HepG2 (cell line): ENCODE results near the gene COASY. TPM values are rescaled to one million over a fixed set of nuclear protein-coding genes. Genes with fewer than 3 reads are reported as not detected.

Source experiments
- AGO1 ChIP-seq: fragments of 200-400 bp; formaldehyde crosslinking; IDR thresholded peaks from 2 replicates; pipeline ENCODE4 v1.6.1; 2017; ENCODE audit warnings: mild to moderate bottlenecking, low read depth, low read length, moderate library complexity; ENCODE audit not compliant: poor library complexity, severe bottlenecking
- DBP ChIP-seq: sonication (generic); formaldehyde crosslinking; IDR thresholded peaks from 2 replicates; pipeline ENCODE4 v1.4.0; 2020; ENCODE audit warnings: missing genetic modification reagents; ENCODE audit errors: not compliant biosample characterization
- DDIT3 ChIP-seq: sonication (generic); formaldehyde crosslinking; IDR thresholded peaks from 2 replicates; pipeline ENCODE4 v1.4.0; 2020; ENCODE audit warnings: mild to moderate bottlenecking, missing genetic modification reagents
- FOXK2 ChIP-seq: fragments of 450-650 bp; IDR thresholded peaks from 2 replicates; pipeline ENCODE4 v1.6.1; 2016
- HMGA1 ChIP-seq: sonication (generic); formaldehyde crosslinking; conservative IDR thresholded peaks from 2 replicates; pipeline ENCODE4 v1.4.0; 2020; ENCODE audit warnings: missing genetic modification reagents
- MEIS2 ChIP-seq: sonication (generic); formaldehyde crosslinking; IDR thresholded peaks from 2 replicates; pipeline ENCODE4 v1.9.0; 2021; ENCODE audit warnings: mild to moderate bottlenecking, missing genetic modification reagents
- MLX ChIP-seq: IDR thresholded peaks from 2 replicates; pipeline ENCODE4 v1.6.1; 2016
- MYNN ChIP-seq: sonication (generic); formaldehyde crosslinking; IDR thresholded peaks from 2 replicates; pipeline ENCODE4 v1.4.0; 2020; ENCODE audit warnings: mild to moderate bottlenecking, low read depth, missing genetic modification reagents
- PAXIP1 ChIP-seq: sonication (generic); formaldehyde crosslinking; conservative IDR thresholded peaks from 2 replicates; pipeline ENCODE4 v1.4.0; 2020; ENCODE audit warnings: mild to moderate bottlenecking, missing genetic modification reagents, moderate library complexity
- POLR2AphosphoS5 ChIP-seq: IDR thresholded peaks from 2 replicates; pipeline ENCODE4 v1.6.1; 2012; ENCODE audit warnings: low read depth, low read length
- PTBP1 ChIP-seq: fragments of 200-400 bp; formaldehyde crosslinking; IDR thresholded peaks from 2 replicates; pipeline ENCODE4 v1.6.1; 2018; ENCODE audit warnings: low read length, low read depth; ENCODE audit not compliant: poor library complexity, severe bottlenecking
- RCOR2 ChIP-seq: IDR thresholded peaks from 2 replicates; pipeline ENCODE4 v1.6.1; 2016; ENCODE audit warnings: missing biosample characterization, missing genetic modification reagents
- SAFB2 ChIP-seq: sonication (generic); formaldehyde crosslinking; IDR thresholded peaks from 2 replicates; pipeline ENCODE4 v1.5.1; 2020; ENCODE audit warnings: missing genetic modification reagents, low read depth, mild to moderate bottlenecking, borderline replicate concordance
- SNAPC4 ChIP-seq: sonication (generic); formaldehyde crosslinking; IDR thresholded peaks from 2 replicates; pipeline ENCODE4 v1.4.0; 2020; ENCODE audit warnings: mild to moderate bottlenecking, missing genetic modification reagents
- ZFX ChIP-seq: sonication (generic); formaldehyde crosslinking; IDR thresholded peaks from 2 replicates; pipeline ENCODE4 v1.4.0; 2020; ENCODE audit warnings: mild to moderate bottlenecking, low read depth, missing genetic modification reagents, moderate library complexity
- ZNF432 ChIP-seq: sonication (generic); formaldehyde crosslinking; IDR thresholded peaks from 2 replicates; pipeline ENCODE4 v1.5.0; 2020; ENCODE audit warnings: missing genetic modification reagents, mild to moderate bottlenecking, borderline replicate concordance
- ZNF510 ChIP-seq: sonication (generic); formaldehyde crosslinking; IDR thresholded peaks from 2 replicates; pipeline ENCODE4 v1.4.0; 2020; ENCODE audit warnings: low read depth, mild to moderate bottlenecking, missing genetic modification reagents
- polyA plus RNA-seq, 8 experiments: library from polyadenylated mRNA; depleted of rRNA in 3 of 8; stranded (reverse) in 7 of 8; unstranded in 1 of 8; fragments of >200 nt; fragmentation: Illumina TruSeq in 4 of 8; extraction: Trizol in 4 of 8; gene quantifications; 2 replicates each; pipeline versions ENCODE4 v1.2.1 to v1.2.3, GENCODE V29; 2011 to 2016; ENCODE audit warnings: low read depth in 4 of 8, missing spikeins in 1 of 8, mixed read lengths in 1 of 8; ENCODE audit not compliant: insufficient read depth in 1 of 8
- total RNA-seq, 5 experiments: library from RNA; depleted of rRNA; stranded (reverse); fragments of >200 nt; fragmentation: Illumina TruSeq; extraction: Trizol; gene quantifications; 2 replicates each; pipeline ENCODE4 v1.2.3, GENCODE V29; 2016; ENCODE audit warnings: low read depth in 1 of 5

COASY gene
- total and polyA plus RNA-seq, 2 of the 13 experiments (the other 11 are each of a cell fraction or from before 2014, with no cell fraction given): 90.7 to 125 TPM

GRCh38 chr17:42530952-42531454, 30.9 kb upstream of the COASY start (continued):
- TF ChIP-seq SNAPC4 (CRISPR knock-in tag) (no peak; the same call in 1 of the 2 replicates), MLX (peak; percentile 86), ZNF432 (CRISPR knock-in tag) (no peak), ZFX (CRISPR knock-in tag) (peak; percentile 81), MYNN (CRISPR knock-in tag) (no peak), ZNF510 (CRISPR knock-in tag) (peak; percentile 57; the same call in 1 of the 2 replicates), PAXIP1 (peak; percentile 98), DBP (CRISPR knock-in tag) (no peak), DDIT3 (CRISPR knock-in tag) (no peak), POLR2AphosphoS5 (peak; percentile 71), FOXK2 (peak; percentile 78), SAFB2 (CRISPR knock-in tag) (no peak), HMGA1 (0 out of 2 replicates have a peak, but pooled peaks have one; percentile 71), AGO1 (no peak), PTBP1 (no peak), MEIS2 (0 out of 2 replicates have a peak, but pooled peaks have one; percentile 31), RCOR2 (CRISPR knock-in tag) (0 out of 2 replicates have a peak, but pooled peaks have one; percentile 47)
